ENCODE measurements around the gene CELF1. TPM values are rescaled to one million over a fixed set of nuclear protein-coding genes. Genes with fewer than 3 reads are reported as not detected.

CELF1 gene
- total and polyA plus RNA-seq, 2 of the 13 experiments (the other 11 are each of a cell fraction or from before 2014, with no cell fraction given), result 69.0 to 80.1 TPM

GRCh38 chr11:47578524-47579494, 25.9 kb upstream of the CELF1 start, which contains the start of the genes KBTBD4 and NDUFS3 (continued):
- TF ChIP-seq ZBTB40 (IDR thresholded peaks at IDR 0.05) (peak; percentile 99), ZBTB40 (CRISPR knock-in tag; IDR thresholded peaks at IDR 0.05) (peak; percentile 89), SRY (CRISPR knock-in tag; IDR thresholded peaks at IDR 0.05) (peak; percentile 86; the same call in 1 of the 2 replicates), ZNF235 (CRISPR knock-in tag; IDR thresholded peaks at IDR 0.05; ENCODE audit: borderline replicate concordance) (peak; percentile 65; the same call in 1 of the 2 replicates), AHR (CRISPR knock-in tag; IDR thresholded peaks at IDR 0.05) (peak; percentile 85; the same call in 1 of the 2 replicates), ZNF329 (CRISPR knock-in tag; IDR thresholded peaks at IDR 0.05; ENCODE audit: low read depth) (peak; percentile 85), ZBTB49 (CRISPR knock-in tag; IDR thresholded peaks at IDR 0.05; ENCODE audit: borderline replicate concordance) (peak; percentile 92; the same call in 1 of the 2 replicates), KLF16 (CRISPR knock-in tag; IDR thresholded peaks at IDR 0.05) (peak; percentile 75 to 99; a peak in 3 of 4 replicates), PRMT3 (CRISPR knock-in tag; IDR thresholded peaks at IDR 0.05; ENCODE audit: borderline replicate concordance, low read depth) (0 out of 2 replicates have a peak, but pooled peaks have one; percentile 73), ZFP36L2 (CRISPR knock-in tag; IDR thresholded peaks at IDR 0.05) (peak; percentile 68; the same call in 1 of the 2 replicates), ZNF552 (CRISPR knock-in tag; IDR thresholded peaks at IDR 0.05; ENCODE audit: borderline replicate concordance) (peak; percentile 78; the same call in 1 of the 2 replicates), NCOR1 (IDR thresholded peaks at IDR 0.05; ENCODE audit: borderline replicate concordance, low read length) (peak; percentile 43; the same call in 1 of the 2 replicates), NAIF1 (CRISPR knock-in tag; IDR thresholded peaks at IDR 0.05; ENCODE audit: borderline replicate concordance) (peak; percentile 32; the same call in 1 of the 2 replicates), POLR2A (IDR thresholded peaks at IDR 0.05; ENCODE audit: insufficient read depth in 1 of 2, low read depth in 2 of 2, low read length in 2 of 2) (peak; percentile 56 to 86; a peak in 3 of 4 replicates), ZNF180 (CRISPR knock-in tag; IDR thresholded peaks at IDR 0.05; ENCODE audit: borderline replicate concordance, low read depth) (0 out of 2 replicates have a peak, but pooled peaks have one; percentile 39), THYN1 (CRISPR knock-in tag; IDR thresholded peaks at IDR 0.05; ENCODE audit: borderline replicate concordance, low read depth) (no peak)
